HG02678 (cell line): ENCODE data around the gene NCBP2.

Experiments used
- ATAC-seq: cut with Tn5 transposase; IDR thresholded peaks from one replicate; pipeline ENCODE4 v1.9.1; 2021; ENCODE audit warnings: mild to moderate bottlenecking, moderate library complexity; ENCODE audit not compliant: unreplicated experiment

The NCBP2 gene

DNA sequence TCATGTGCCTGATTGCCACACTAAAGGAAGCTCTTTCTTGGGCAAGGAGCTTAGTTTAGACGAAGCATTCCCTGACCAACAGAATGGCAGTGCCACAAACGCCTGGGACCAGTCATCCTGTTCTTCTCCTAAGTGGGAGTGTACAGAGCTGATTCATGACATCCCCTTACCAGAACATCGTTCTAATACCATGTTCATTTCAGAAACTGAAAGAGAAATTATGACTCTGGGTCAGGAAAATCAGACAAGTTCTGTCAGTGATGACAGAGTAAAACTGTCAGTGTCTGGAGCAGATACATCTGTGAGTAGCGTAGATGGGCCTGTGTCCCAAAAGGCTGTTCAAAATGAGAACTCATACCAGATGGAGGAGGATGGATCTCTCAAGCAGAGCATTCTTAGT, 56.2 kb downstream of the NCBP2 start:
- ATAC-seq, result no peak
